HG02798 (cell line): ENCODE results near the gene IL1B.

Experiments used
- ATAC-seq: cut with Tn5 transposase; IDR thresholded peaks from one replicate; pipeline ENCODE4 v1.9.1; 2021; ENCODE audit warnings: mild to moderate bottlenecking; ENCODE audit not compliant: unreplicated experiment, poor library complexity

Gene IL1B

GRCh38 chr2:112811841-112812306, 24.7 kb downstream of the IL1B start:
- ATAC-seq = no peak

GRCh38 chr2:112811276-112811831, 25.2 kb downstream of the IL1B start:
- ATAC-seq = no peak

GRCh38 chr2:112809112-112809511, 27.5 kb downstream of the IL1B start:
- ATAC-seq = no peak

GRCh38 chr2:112807233-112807807, 29.3 kb downstream of the IL1B start:
- no peak for ATAC-seq

- ATAC-seq = peak; percentile 78
These were observed 31.0 kb downstream of the IL1B start for GRCh38 chr2:112805542-112805941.

GRCh38 chr2:112803691-112804521, 32.7 kb downstream of the IL1B start:
- ATAC-seq = peak; percentile 42

- ATAC-seq = no peak
These were observed 35.5 kb downstream of the IL1B start for GRCh38 chr2:112800881-112801583.

GRCh38 chr2:112798979-112799975, 37.3 kb downstream of the IL1B start:
- ATAC-seq = no peak

GRCh38 chr2:112796486-112796885, 40.1 kb downstream of the IL1B start:
- no peak for ATAC-seq

- ATAC-seq = no peak
These were observed 40.8 kb downstream of the IL1B start for GRCh38 chr2:112795774-112796173.

- no peak for ATAC-seq
These were observed 41.7 kb downstream of the IL1B start for GRCh38 chr2:112794841-112795240.

GRCh38 chr2:112794131-112794733, 42.3 kb downstream of the IL1B start:
- peak; percentile 71 for ATAC-seq

- no peak for ATAC-seq
These were observed 43.1 kb downstream of the IL1B start for GRCh38 chr2:112793449-112793978.

- ATAC-seq = no peak
These were observed 44.2 kb downstream of the IL1B start for GRCh38 chr2:112792419-112792818.

- ATAC-seq = no peak
These were observed 44.8 kb downstream of the IL1B start for GRCh38 chr2:112791693-112792230.

- no peak for ATAC-seq
These were observed 45.6 kb downstream of the IL1B start for GRCh38 chr2:112791019-112791418.

GRCh38 chr2:112790305-112790704, 46.3 kb downstream of the IL1B start:
- ATAC-seq = no peak

- ATAC-seq = no peak
These were observed 47.4 kb downstream of the IL1B start for GRCh38 chr2:112789186-112789585.

GRCh38 chr2:112788653-112789052, 47.9 kb downstream of the IL1B start:
- no peak for ATAC-seq
